ENCODE data around the gene ASAP2.

DNA sequence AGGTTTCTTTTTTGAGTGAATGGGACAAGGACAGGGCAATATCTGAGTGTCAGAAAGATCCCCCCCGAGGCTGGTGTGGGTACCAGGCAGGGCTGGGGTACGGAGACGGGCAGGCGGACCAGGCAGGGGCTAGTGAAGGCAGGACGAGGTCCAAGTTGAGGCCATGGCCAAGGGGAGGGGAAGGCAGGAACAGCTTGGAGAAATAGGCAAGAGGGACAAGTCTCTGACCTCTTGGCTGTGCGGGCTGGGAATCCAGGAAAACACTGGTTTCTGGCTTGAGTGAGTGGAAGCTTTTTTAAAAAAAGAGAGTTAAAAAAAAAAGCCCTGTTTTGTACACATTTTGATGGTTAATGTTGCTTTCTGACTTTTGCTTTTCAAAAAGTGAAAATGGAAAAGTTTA lies 30.3 kb downstream of the ASAP2 start:
- TF ChIP-seq POLR2A (IDR thresholded peaks at IDR 0.05) (no peak), EP300 (IDR thresholded peaks at IDR 0.05) (peak in 1 of 2 donors; percentile 14)
- TF ChIP-seq, protein P1, sequence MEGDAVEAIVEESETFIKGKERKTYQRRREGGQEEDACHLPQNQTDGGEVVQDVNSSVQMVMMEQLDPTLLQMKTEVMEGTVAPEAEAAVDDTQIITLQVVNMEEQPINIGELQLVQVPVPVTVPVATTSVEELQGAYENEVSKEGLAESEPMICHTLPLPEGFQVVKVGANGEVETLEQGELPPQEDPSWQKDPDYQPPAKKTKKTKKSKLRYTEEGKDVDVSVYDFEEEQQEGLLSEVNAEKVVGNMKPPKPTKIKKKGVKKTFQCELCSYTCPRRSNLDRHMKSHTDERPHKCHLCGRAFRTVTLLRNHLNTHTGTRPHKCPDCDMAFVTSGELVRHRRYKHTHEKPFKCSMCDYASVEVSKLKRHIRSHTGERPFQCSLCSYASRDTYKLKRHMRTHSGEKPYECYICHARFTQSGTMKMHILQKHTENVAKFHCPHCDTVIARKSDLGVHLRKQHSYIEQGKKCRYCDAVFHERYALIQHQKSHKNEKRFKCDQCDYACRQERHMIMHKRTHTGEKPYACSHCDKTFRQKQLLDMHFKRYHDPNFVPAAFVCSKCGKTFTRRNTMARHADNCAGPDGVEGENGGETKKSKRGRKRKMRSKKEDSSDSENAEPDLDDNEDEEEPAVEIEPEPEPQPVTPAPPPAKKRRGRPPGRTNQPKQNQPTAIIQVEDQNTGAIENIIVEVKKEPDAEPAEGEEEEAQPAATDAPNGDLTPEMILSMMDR (IDR thresholded peaks at IDR 0.05): no peak

All from tibial nerve (tissue), 4 donors.